Heart left ventricle (tissue), 16 donors: ENCODE results near the gene GPR161. TPM values are rescaled to one million over a fixed set of nuclear protein-coding genes. Genes with fewer than 3 reads are reported as not detected.
A peak's percentile ranks its signal among the peaks of the same experiment; 100 is the strongest.
"Not testable (repeated sequence)": the region's sequence is repeated elsewhere in the genome, so short reads cannot be mapped to it uniquely, and the experiment has no call there.

Experiments
- ATAC-seq, 4 donors: fragments of 200-7000 bp; cut with Tn5 transposase; one replicate each; pipeline ENCODE4 v1.9.1; 2020 to 2022; ENCODE audit warnings: moderate library complexity in 4 of 4, mild to moderate bottlenecking in 3 of 4, moderate number of reproducible peaks in 1 of 4
- DNase-seq, 5 donors: peaks; one replicate each; pipeline ENCODE4 v3.0.0-alpha.2; 2020
- H3K27ac ChIP-seq, 12 donors: fragments of 200-600 bp; sonication (generic) in 4 of 12; one replicate each; pipeline versions ENCODE4 v1.5.0 to v1.8.0; 2016 to 2022; ENCODE audit warnings: mild to moderate bottlenecking in 2 of 12
- H3K27me3 ChIP-seq, 9 donors: fragments of 200-600 bp; sonication (generic) in 2 of 9; one replicate each; pipeline versions ENCODE4 v1.5.1 to v1.8.0; 2016 to 2022; ENCODE audit warnings: mild to moderate bottlenecking in 3 of 9
- H3K36me3 ChIP-seq, 9 donors: fragments of 200-600 bp; sonication (generic) in 2 of 9; one replicate each; pipeline versions ENCODE4 v1.5.0 to v1.8.0; 2018 to 2022; ENCODE audit warnings: mild to moderate bottlenecking in 2 of 9
- H3K4me1 ChIP-seq, 12 donors: fragments of 200-600 bp; sonication (generic) in 4 of 12; one replicate each; pipeline versions ENCODE4 v1.5.0 to v1.8.0; 2016 to 2022; ENCODE audit warnings: mild to moderate bottlenecking in 3 of 12
- H3K4me3 ChIP-seq, 12 donors: fragments of 200-600 bp; sonication (generic) in 4 of 12; one replicate each; pipeline versions ENCODE4 v1.5.0 to v1.8.0; 2017 to 2022; ENCODE audit warnings: mild to moderate bottlenecking in 9 of 12, moderate library complexity in 4 of 12
- H3K9me3 ChIP-seq, 12 donors: fragments of 200-600 bp; sonication (generic) in 4 of 12; one replicate each; pipeline versions ENCODE4 v1.5.0 to v1.8.0; 2016 to 2022; ENCODE audit warnings: mild to moderate bottlenecking in 1 of 12
- CTCF ChIP-seq, 12 donors: fragments of 200-600 bp; sonication (generic) in 4 of 12; IDR thresholded peaks; one replicate each; pipeline versions ENCODE4 v1.5.0 to v1.8.0; 2018 to 2022; ENCODE audit warnings: antibody characterized with exemption in 12 of 12, mild to moderate bottlenecking in 5 of 12
- POLR2A ChIP-seq, 2 donors: fragments of 450-650 bp; IDR thresholded peaks; one replicate each; pipeline ENCODE4 v1.6.1; 2017; ENCODE audit warnings: antibody characterized with exemption in 2 of 2, mild to moderate bottlenecking in 2 of 2, moderate library complexity in 2 of 2
- WGBS, 4 donors: extraction: QIAGEN DNeasy Blood & Tissue Kit in 2 of 4; methylation state at CpG; one replicate each; pipeline versions ENCODE4 v1.1.5 to v1.1.7; 2013 to 2018; 5-methylcytosine and 5-hydroxymethylcytosine counted together
- intact Hi-C, 10 donors: fragments of 100-400 bp; cut with DNase I; formaldehyde crosslinking; loops; one replicate each; pipeline versions ENCODE4 v1.11.1 to v1.14.2; 2022
- polyA plus RNA-seq, 2 donors: library from polyadenylated mRNA; stranded (reverse); fragments of 200-250 nt; gene quantifications; one replicate each; pipeline ENCODE4 v1.2.3, GENCODE V29; 2013
- total RNA-seq, 9 donors: library from RNA; depleted of rRNA in 2 of 9; stranded (reverse); fragments of >200 nt in 2 of 9; fragmentation: NEBNext Ultra II Directional in 3 of 9; extraction: Animal tissue kit (Norgen Biotek cat#: 25700) in 3 of 9; gene quantifications; one replicate each; pipeline versions ENCODE4 v1.1.0 to v1.2.4, GENCODE V29; 2016 to 2023
- donor health status: ischemic (EF 13 %, LVEDD 7.1; RV severe dilation, severe dysfunction).
- donor health status: healthy with polysubstance abuse.
- donor health status: DM: no; HTN: yes; CAD: no.
- donor health status: DM: no; HTN: no; CAD: no.
- donor health status: ischemic (EF 25% LVEDD 6.9; RV normal size, moderate dysfunction).
- donor health status: ischemic (EF 25% LVEDD 5.7; RV mildly dilated, moderate dysfunction).
- donor health status: healthy.
- donor health status: DM: yes; HTN: yes; CAD: no.
- donor health status: ischemic (EF 35%, LVEDD 5.7; RV mildly dilated, moderate dysfunction).
- donor health status: nonischemic (EF 11% LVEDD 7.7; RV severe dilation, severe dysfunction).
- donor health status: DM: yes; HTN: yes; CAD: no.
- donor health status: PGD.
- donor health status: ischemic (EF 29% LVEDD 5.4; RV normal size, mild dysfunction).
- donor health status: nonischemic (EF 23%, LVEDD 6.1; RV moderate dilation, normal function).

Gene GPR161
- total and polyA plus RNA-seq, 11 donors: 0.95 to 4.8 (median 2.4) TPM

- Histone ChIP-seq H3K4me3 (no peak overlapping the region), H3K27ac (no peak overlapping the region), H3K9me3 (no peaks in the 10 kb centered on the region), H3K4me1 (no peaks in the 10 kb centered on the region), H3K27me3 (no peaks in the 10 kb centered on the region), H3K36me3 (peaks cover 0 to 83% (median 64%) of the 10 kb centered on the region in 9 donors)
- no peak for TF ChIP-seq CTCF (IDR thresholded peaks at IDR 0.05)
- no peak for TF ChIP-seq POLR2A (IDR thresholded peaks at IDR 0.05)
- 97 to 100% (median 99%) methylated on average over 1 of the region's 1 CpG for WGBS, 4 donors
- no peak for ATAC-seq
- DNase-seq: no peak
- intact Hi-C loops: no loop called here
Measured at GRCh38 chr1:168064216-168064615, 72.5 kb downstream of the GPR161 start.

GRCh38 chr1:168057921-168058320 is 78.8 kb downstream of the GPR161 start:
- Histone ChIP-seq H3K9me3 (no peaks in the 10 kb centered on the region), H3K36me3 (peaks cover 0 to 45% (median 7%) of the 10 kb centered on the region in 9 donors), H3K27me3 (no peaks in the 10 kb centered on the region), H3K4me1 (peaks cover 0 to 20% (median 9%) of the 10 kb centered on the region in 12 donors), H3K27ac (no peak overlapping the region), H3K4me3 (no peak overlapping the region)
- DNase-seq: no peak
- intact Hi-C loops: no loop called here
- 98 to 99% (median 98%) methylated on average over 2 of the region's 2 CpGs for WGBS, 4 donors
- TF ChIP-seq CTCF (IDR thresholded peaks at IDR 0.05) (no peak), POLR2A (IDR thresholded peaks at IDR 0.05) (no peak)
- no peak for ATAC-seq

GRCh38 chr1:168057355-168057754 is 79.4 kb downstream of the GPR161 start:
- no peak for DNase-seq
- TF ChIP-seq CTCF (IDR thresholded peaks at IDR 0.05) (no peak), POLR2A (IDR thresholded peaks at IDR 0.05) (no peak)
- H3K9me3 ChIP-seq: no peaks in the 10 kb centered on the region
- peaks cover 0 to 26% (median 11%) of the 10 kb centered on the region in 12 donors for H3K4me1 ChIP-seq
- WGBS, 4 donors: 92 to 100% (median 95%) methylated on average over 1 of the region's 1 CpG
- H3K4me3 ChIP-seq: no peak overlapping the region
- H3K27ac ChIP-seq: no peak overlapping the region
- no peaks in the 10 kb centered on the region for H3K27me3 ChIP-seq
- intact Hi-C loops: no loop called here
- no peak for ATAC-seq
- peaks cover 0 to 49% (median 7%) of the 10 kb centered on the region in 9 donors for H3K36me3 ChIP-seq

GRCh38 chr1:168056152-168056551 is 80.6 kb downstream of the GPR161 start:
- H3K9me3 ChIP-seq, H3K27ac ChIP-seq, intact Hi-C loops, DNase-seq, H3K4me3 ChIP-seq, H3K27me3 ChIP-seq: not testable (repeated sequence)
- Histone ChIP-seq H3K4me1 (peaks cover 0 to 30% (median 11%) of the 10 kb centered on the region in 12 donors), H3K36me3 (peaks cover 0 to 43% (median 7%) of the 10 kb centered on the region in 9 donors)
- peak in 3 of 4 donors; percentile 31 to 72 (median 54) for ATAC-seq
- 75 to 94% (median 84%) methylated on average over 29 to 35 of the region's 35 CpGs for whole genome bisulfite sequencing, 4 donors

GRCh38 chr1:168054117-168054516 is 82.6 kb downstream of the GPR161 start:
- peak; percentile 62 to 71 (median 69) for ATAC-seq
- Histone ChIP-seq H3K4me1 (peaks cover 0 to 44% (median 11%) of the 10 kb centered on the region in 12 donors), H3K36me3 (peaks cover 0 to 31% (median 5%) of the 10 kb centered on the region in 9 donors), H3K27ac (peak overlapping the region in 7 of 12 donors; percentile 20 to 50 (median 44)), H3K4me3 (no peak overlapping the region), H3K27me3 (no peaks in the 10 kb centered on the region), H3K9me3 (no peaks in the 10 kb centered on the region)
- peak in 4 of 5 donors; percentile 8 to 28 (median 23) for DNase-seq
- 53 to 56% (median 54%) methylated on average over 3 of the region's 3 CpGs for WGBS, 4 donors
- TF ChIP-seq POLR2A (IDR thresholded peaks at IDR 0.05): no peak
- intact Hi-C loops: loop anchor here in 1 of 10 donors (5.0 kb wide), 1 partner anchor 117 kb away; the partner anchor contains the start of genes DCAF6 and MPC2
